Panc1 (cell line): Measurements from ENCODE around the gene ZNHIT3. TPM values are rescaled to one million over a fixed set of nuclear protein-coding genes. Genes with fewer than 3 reads are reported as not detected.
"Not testable (repeated sequence)": the region's sequence is repeated elsewhere in the genome, so short reads cannot be mapped to it uniquely, and the experiment has no call there.

Source experiments
- ATAC-seq: fragments of 200-7000 bp; cut with Tn5 transposase; 2 replicates; pipeline ENCODE4 v1.9.1; 2020; ENCODE audit warnings: mild to moderate bottlenecking, moderate library complexity
- BruUV-seq: library from RNA; stranded (reverse); fragments of 400-500 nt; replicated peaks from 2 replicates; lab custom pipeline; 2021; lab: Mats Ljungman, UMichigan
- CTCF ChIA-PET: fragments of 300-600 bp; sonication (Branson Sonifier 250); formaldehyde crosslinking; loops from one replicate; lab custom pipeline; 2022; ENCODE audit warnings: antibody characterized with exemption; lab: Charles Lee
- POLR2A ChIA-PET: fragments of 300-600 bp; sonication (Branson Sonifier 250); formaldehyde crosslinking; loops from one replicate; lab custom pipeline; 2022; ENCODE audit warnings: antibody characterized with exemption; lab: Charles Lee
- DNase-seq: peaks from one replicate; pipeline ENCODE4 v3.0.0-alpha.2; 2010; ENCODE audit warnings: low read depth, low spot score
- H3K27ac ChIP-seq: 2 replicates; pipeline ENCODE4 v1.5.1; 2011; ENCODE audit warnings: mild to moderate bottlenecking, low read length, inconsistent platforms
- H3K27me3 ChIP-seq: fragments of 200-500 bp; sonication (Bioruptor generic); 2 replicates; pipeline ENCODE4 v1.6.0; 2014; ENCODE audit warnings: low read length, inconsistent platforms; ENCODE audit not compliant: control insufficient read depth, insufficient read depth
- H3K36me3 ChIP-seq: fragments of 200-500 bp; sonication (Bioruptor generic); 2 replicates; pipeline ENCODE4 v1.5.1; 2014; ENCODE audit warnings: inconsistent platforms, mild to moderate bottlenecking, low read length, moderate library complexity; ENCODE audit not compliant: control insufficient read depth, insufficient read depth
- H3K4me1 ChIP-seq: 2 replicates; pipeline ENCODE4 v1.5.1; 2011; ENCODE audit warnings: inconsistent platforms, mild to moderate bottlenecking, low read length, moderate library complexity; ENCODE audit not compliant: control insufficient read depth, insufficient read depth
- H3K4me3 ChIP-seq, 2 experiments: 2 replicates each; pipeline ENCODE4 v1.5.1; 2011 to 2012; ENCODE audit warnings: low read depth in 2 of 2, low read length in 2 of 2, mild to moderate bottlenecking in 2 of 2, inconsistent platforms in 1 of 2, moderate library complexity in 1 of 2
- H3K9me3 ChIP-seq: fragments of 200-500 bp; sonication (Bioruptor generic); 2 replicates; pipeline ENCODE4 v1.5.1; 2014; ENCODE audit warnings: low read depth, mild to moderate bottlenecking, inconsistent platforms, low read length, moderate library complexity; ENCODE audit not compliant: control insufficient read depth, insufficient read depth
- POLR2AphosphoS5 ChIP-seq: IDR thresholded peaks from 2 replicates; pipeline ENCODE4 v1.6.1; 2012; ENCODE audit warnings: mild to moderate bottlenecking, low read depth, low read length, moderate library complexity
- SIN3A ChIP-seq: IDR thresholded peaks from 2 replicates; pipeline ENCODE4 v1.6.1; 2012; ENCODE audit warnings: low read depth, mild to moderate bottlenecking, low read length, moderate library complexity, borderline replicate concordance; ENCODE audit not compliant: insufficient read depth
- TCF7L2 ChIP-seq: IDR thresholded peaks from 2 replicates; pipeline ENCODE4 v1.6.1; 2011; ENCODE audit warnings: mild to moderate bottlenecking, low read depth, low read length, inconsistent platforms
- in situ Hi-C: cut with HindIII; loops from 2 replicates; pipeline ENCODE4 v1.10.0; 2016; ENCODE audit warnings: low sequenced_read_pairs, low pct_unique_long_range_greater_than_20kb
- intact Hi-C: fragments of 100-400 bp; cut with micrococcal nuclease; formaldehyde crosslinking; loops from one replicate; pipeline ENCODE4 v1.10.0; 2022; ENCODE audit not compliant: unreplicated experiment
- total RNA-seq: library from RNA; stranded (reverse); gene quantifications from one replicate; pipeline ENCODE4 v1.2.1, GENCODE V29; 2021; ENCODE audit not compliant: unreplicated experiment
- TF ChIP-seq, protein P1 (sequence below), 2 experiments: IDR thresholded peaks; 2 replicates each; pipeline ENCODE4 v1.6.1; 2011 to 2012; ENCODE audit warnings: low read depth in 2 of 2, control low read depth in 1 of 2, low read length in 1 of 2, mild to moderate bottlenecking in 1 of 2, moderate library complexity in 1 of 2; ENCODE audit not compliant: insufficient read depth in 1 of 2
- TF ChIP-seq, protein P2 (sequence below): fragments of 450-650 bp; IDR thresholded peaks from 2 replicates; pipeline ENCODE4 v1.5.1; 2017; ENCODE audit warnings: mild to moderate bottlenecking

ZNHIT3 gene
- total RNA-seq, 1 experiment from 2014 or later, result 16.8 TPM

DNA sequence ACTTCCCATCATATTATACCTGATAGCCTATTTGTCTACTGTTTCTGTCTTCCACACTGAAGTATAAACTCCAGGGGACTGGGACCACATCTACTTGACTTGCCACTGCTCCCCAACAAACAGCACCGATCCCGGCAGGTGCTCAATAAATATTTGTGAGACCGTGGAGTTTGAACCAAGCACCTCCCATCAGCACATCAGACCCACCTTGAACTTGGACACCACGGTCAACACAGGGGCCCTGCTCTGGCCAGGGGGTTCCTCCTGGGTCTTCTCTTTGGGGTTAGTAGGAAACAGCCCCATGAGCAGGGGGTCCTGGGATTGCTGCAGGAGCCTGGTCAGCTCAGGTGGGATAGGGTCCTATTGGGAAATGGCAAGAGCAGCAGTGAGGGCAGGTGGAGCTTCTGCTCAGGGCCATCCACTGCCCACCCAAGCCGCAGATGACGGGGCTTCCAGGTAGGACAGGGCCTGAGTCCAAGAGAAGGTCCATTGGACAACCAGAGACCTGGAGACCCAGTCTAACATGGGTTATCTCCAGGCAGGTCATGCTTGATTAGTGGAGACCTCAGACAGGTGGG, 19.9 kb downstream of the ZNHIT3 start:
- BruUV-seq, result no TSS peak
- Histone ChIP-seq H3K27me3 (no peaks in the 10 kb centered on the region), H3K4me3 (no peak overlapping the region), H3K9me3 (no peaks in the 10 kb centered on the region), H3K36me3 (no peaks in the 10 kb centered on the region), H3K27ac (no peak overlapping the region), H3K4me1 (no peaks in the 10 kb centered on the region)
- DNase-seq (no peak), ATAC-seq (no peak)
- ChIA-PET CTCF (interaction anchor here (0.5 kb wide), 1 partner anchor 55 kb away, joined by 4 read pairs; no protein-coding TSS in a partner anchor), POLR2A (no interaction called here)
- intact Hi-C loops, result no loop called here
- TF ChIP-seq, protein P1, sequence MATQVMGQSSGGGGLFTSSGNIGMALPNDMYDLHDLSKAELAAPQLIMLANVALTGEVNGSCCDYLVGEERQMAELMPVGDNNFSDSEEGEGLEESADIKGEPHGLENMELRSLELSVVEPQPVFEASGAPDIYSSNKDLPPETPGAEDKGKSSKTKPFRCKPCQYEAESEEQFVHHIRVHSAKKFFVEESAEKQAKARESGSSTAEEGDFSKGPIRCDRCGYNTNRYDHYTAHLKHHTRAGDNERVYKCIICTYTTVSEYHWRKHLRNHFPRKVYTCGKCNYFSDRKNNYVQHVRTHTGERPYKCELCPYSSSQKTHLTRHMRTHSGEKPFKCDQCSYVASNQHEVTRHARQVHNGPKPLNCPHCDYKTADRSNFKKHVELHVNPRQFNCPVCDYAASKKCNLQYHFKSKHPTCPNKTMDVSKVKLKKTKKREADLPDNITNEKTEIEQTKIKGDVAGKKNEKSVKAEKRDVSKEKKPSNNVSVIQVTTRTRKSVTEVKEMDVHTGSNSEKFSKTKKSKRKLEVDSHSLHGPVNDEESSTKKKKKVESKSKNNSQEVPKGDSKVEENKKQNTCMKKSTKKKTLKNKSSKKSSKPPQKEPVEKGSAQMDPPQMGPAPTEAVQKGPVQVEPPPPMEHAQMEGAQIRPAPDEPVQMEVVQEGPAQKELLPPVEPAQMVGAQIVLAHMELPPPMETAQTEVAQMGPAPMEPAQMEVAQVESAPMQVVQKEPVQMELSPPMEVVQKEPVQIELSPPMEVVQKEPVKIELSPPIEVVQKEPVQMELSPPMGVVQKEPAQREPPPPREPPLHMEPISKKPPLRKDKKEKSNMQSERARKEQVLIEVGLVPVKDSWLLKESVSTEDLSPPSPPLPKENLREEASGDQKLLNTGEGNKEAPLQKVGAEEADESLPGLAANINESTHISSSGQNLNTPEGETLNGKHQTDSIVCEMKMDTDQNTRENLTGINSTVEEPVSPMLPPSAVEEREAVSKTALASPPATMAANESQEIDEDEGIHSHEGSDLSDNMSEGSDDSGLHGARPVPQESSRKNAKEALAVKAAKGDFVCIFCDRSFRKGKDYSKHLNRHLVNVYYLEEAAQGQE (IDR thresholded peaks at IDR 0.05; ENCODE audit: insufficient read depth in 1 of 2, low read depth in 2 of 2, low read length in 1 of 2), result no peak
- no peak for TF ChIP-seq SIN3A
- TF ChIP-seq TCF7L2, result no peak
- TF ChIP-seq, protein P2, sequence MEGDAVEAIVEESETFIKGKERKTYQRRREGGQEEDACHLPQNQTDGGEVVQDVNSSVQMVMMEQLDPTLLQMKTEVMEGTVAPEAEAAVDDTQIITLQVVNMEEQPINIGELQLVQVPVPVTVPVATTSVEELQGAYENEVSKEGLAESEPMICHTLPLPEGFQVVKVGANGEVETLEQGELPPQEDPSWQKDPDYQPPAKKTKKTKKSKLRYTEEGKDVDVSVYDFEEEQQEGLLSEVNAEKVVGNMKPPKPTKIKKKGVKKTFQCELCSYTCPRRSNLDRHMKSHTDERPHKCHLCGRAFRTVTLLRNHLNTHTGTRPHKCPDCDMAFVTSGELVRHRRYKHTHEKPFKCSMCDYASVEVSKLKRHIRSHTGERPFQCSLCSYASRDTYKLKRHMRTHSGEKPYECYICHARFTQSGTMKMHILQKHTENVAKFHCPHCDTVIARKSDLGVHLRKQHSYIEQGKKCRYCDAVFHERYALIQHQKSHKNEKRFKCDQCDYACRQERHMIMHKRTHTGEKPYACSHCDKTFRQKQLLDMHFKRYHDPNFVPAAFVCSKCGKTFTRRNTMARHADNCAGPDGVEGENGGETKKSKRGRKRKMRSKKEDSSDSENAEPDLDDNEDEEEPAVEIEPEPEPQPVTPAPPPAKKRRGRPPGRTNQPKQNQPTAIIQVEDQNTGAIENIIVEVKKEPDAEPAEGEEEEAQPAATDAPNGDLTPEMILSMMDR, result no peak
- no peak; the same call in 1 of the 2 replicates for TF ChIP-seq POLR2AphosphoS5
- in situ Hi-C loops, result no loop called here

DNA sequence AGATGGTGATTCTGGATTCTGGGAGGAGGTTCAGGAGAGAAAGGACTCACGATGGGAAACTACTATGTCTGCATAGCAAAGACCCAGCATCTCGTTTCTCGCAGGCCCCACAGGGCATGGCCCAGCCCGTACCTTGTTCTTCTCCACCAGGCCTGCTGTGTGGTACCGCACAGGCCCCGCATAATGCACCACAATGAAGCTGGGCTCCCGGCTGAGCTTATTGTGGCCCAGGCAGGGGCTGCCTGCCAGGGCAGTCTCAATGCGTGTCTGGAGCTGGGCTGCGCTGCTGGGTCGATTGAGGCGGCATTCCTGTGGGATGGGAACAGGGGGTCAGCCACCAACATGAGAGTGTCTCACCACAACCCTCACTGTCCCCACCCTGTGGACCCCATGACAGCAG, 20.4 kb downstream of the ZNHIT3 start:
- intact Hi-C loops (no loop called here), in situ Hi-C loops (no loop called here)
- Histone ChIP-seq H3K36me3 (no peaks in the 10 kb centered on the region), H3K27me3 (no peaks in the 10 kb centered on the region), H3K27ac (no peak overlapping the region), H3K4me1 (no peaks in the 10 kb centered on the region), H3K4me3 (no peak overlapping the region), H3K9me3 (no peaks in the 10 kb centered on the region)
- no TSS peak for BruUV-seq
- DNase-seq, result no peak
- ATAC-seq, result no peak
- ChIA-PET CTCF (no interaction called here), POLR2A (no interaction called here)
- no peak for TF ChIP-seq TCF7L2

DNA sequence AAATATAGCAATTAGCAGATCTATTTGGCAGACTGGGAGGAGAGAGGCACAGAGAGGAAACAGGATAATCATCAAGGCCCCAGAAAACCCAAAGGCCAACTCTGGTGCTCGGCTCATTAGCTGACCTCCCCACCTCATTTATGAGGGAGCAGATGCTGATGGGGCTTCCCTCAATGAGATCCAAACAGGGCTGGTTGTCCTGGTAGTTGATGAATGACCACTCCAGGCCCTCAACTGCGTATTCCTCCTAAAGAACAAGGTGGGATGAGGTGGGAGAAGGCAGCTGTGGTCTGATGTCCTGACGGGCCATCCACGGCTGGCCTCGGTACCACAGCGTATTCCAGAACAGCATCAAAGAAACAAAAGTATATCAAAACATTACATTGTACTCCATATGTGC, 20.8 kb downstream of the ZNHIT3 start:
- in situ Hi-C loops, result no loop called here
- H3K4me1 ChIP-seq, result no peaks in the 10 kb centered on the region
- CTCF ChIA-PET, result no interaction called here

DNA sequence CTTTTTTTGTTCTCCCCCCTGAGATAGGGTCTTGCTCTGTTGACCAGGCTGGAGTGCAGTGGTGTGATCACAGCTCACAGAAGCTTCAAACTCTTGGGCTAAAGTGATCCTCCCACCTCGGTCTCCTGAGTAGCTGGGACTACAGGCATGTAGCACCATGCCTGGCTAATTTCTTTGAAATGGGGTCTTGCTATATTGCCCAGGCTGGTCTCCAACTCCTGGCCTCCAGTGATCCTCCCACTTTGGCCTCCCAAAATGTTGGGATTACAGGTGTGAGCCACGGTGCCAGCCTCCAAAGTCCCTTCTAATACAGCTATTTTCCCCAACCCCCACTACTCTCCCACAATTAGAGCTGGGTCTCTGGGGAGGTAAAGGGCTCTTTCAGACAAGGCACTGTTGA, 22.0 kb downstream of the ZNHIT3 start:
- POLR2A ChIA-PET, intact Hi-C loops, in situ Hi-C loops, CTCF ChIA-PET, H3K4me3 ChIP-seq, ATAC-seq, H3K27ac ChIP-seq, H3K36me3 ChIP-seq, H3K9me3 ChIP-seq, BruUV-seq, H3K4me1 ChIP-seq, H3K27me3 ChIP-seq, DNase-seq: not testable (repeated sequence)

More for the DNA sequence above, 20.8 kb downstream of the ZNHIT3 start:
- intact Hi-C loops, result no loop called here
- no TSS peak for BruUV-seq
- no peak overlapping the region for H3K4me3 ChIP-seq
- H3K9me3 ChIP-seq, result no peaks in the 10 kb centered on the region
- DNase-seq, result no peak
- POLR2A ChIA-PET, result no interaction called here
- ATAC-seq, result no peak
- H3K27ac ChIP-seq, result no peak overlapping the region
- no peaks in the 10 kb centered on the region for H3K27me3 ChIP-seq
- no peaks in the 10 kb centered on the region for H3K36me3 ChIP-seq
- TF ChIP-seq, protein P1 (IDR thresholded peaks at IDR 0.05; ENCODE audit: insufficient read depth in 1 of 2, low read depth in 2 of 2, low read length in 1 of 2), result no peak
